IPS-20b (cell line): ENCODE results near the gene PSORS1C2.

Source experiments
- H3K27ac ChIP-seq: one replicate; pipeline ENCODE4 v1.5.1; 2013; ENCODE audit warnings: low read length
- H3K27me3 ChIP-seq: 2 replicates; pipeline ENCODE4 v1.6.1; 2013; ENCODE audit warnings: mild to moderate bottlenecking, low read length, inconsistent platforms; ENCODE audit not compliant: insufficient read depth
- H3K36me3 ChIP-seq: 2 replicates; pipeline ENCODE4 v1.6.1; 2013; ENCODE audit warnings: low read depth, mild to moderate bottlenecking, inconsistent platforms, low read length, moderate library complexity; ENCODE audit not compliant: insufficient read depth
- H3K4me1 ChIP-seq: 2 replicates; pipeline ENCODE4 v1.6.1; 2013; ENCODE audit warnings: mild to moderate bottlenecking, control low read depth, inconsistent platforms, low read length, moderate library complexity; ENCODE audit not compliant: insufficient read depth
- H3K4me3 ChIP-seq: 2 replicates; pipeline ENCODE4 v1.5.1; 2013; ENCODE audit warnings: mild to moderate bottlenecking, low read length, inconsistent platforms
- H3K9ac ChIP-seq: 2 replicates; pipeline ENCODE4 v1.6.1; 2013; ENCODE audit warnings: low read depth, mild to moderate bottlenecking, inconsistent platforms, low read length, moderate library complexity
- H3K9me3 ChIP-seq: 2 replicates; pipeline ENCODE4 v1.6.1; 2013; ENCODE audit warnings: mild to moderate bottlenecking, low read depth, low read length, inconsistent platforms; ENCODE audit not compliant: insufficient read depth

The PSORS1C2 gene

DNA sequence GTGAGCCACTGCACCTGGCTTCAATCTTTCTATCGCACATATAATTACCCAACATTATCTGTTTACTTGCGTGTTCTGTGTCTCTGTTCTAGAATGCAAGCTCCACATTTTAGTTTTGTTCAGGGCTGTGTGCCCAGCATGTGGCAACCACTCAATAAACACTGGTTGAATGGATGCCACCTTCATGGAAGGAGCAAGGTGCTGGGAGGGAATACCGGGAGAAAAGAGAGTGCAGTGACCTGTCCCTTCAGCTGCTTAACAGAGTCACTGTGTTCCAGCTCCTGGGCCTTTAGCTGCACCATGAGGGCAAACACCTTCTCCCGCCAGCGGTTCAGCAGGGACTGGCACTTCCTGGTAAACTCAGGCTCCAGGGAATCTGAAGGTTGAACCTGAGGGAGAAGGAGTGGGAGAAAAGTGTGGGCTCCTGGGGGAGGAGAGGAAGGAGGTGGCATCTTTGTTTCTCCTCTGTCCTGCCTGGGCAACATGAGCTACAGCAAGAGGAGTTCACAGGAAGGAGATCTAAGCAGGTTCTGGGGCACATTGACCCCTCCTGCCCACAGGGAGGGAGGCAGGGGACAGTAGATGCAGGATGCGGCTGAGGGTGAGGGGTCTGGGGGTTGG lies 11.1 kb upstream of the PSORS1C2 start:
- Histone ChIP-seq H3K4me3 (no peak overlapping the region), H3K27ac (no peak overlapping the region), H3K27me3 (no peaks in the 10 kb centered on the region), H3K9ac (no peak overlapping the region), H3K4me1 (no peaks in the 10 kb centered on the region), H3K36me3 (peaks cover 52% of the 10 kb centered on the region), H3K9me3 (no peaks in the 10 kb centered on the region)

DNA sequence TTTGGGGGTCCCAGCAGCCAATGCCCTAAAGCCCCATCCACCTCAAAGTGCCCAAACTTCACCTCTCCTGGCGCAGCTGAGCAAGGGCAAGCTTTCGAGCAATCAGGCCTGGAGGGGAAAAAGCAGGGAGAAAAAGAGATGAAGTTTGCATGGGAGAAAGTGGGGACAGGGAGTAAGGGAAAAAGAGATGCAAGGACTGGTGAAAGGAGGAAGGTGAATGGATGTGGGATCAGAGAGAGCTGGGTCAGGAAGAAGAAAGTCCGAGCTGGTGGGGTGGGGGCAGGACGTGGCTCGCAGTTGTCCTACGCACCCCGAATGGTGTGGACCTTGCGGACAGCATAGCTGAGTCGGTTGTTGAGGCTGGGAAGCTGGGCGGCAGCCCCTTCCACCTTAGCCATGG lies 6.5 kb upstream of the PSORS1C2 start:
- no peaks in the 10 kb centered on the region for H3K9me3 ChIP-seq
- H3K4me1 ChIP-seq, result peaks cover 14% of the 10 kb centered on the region; the same call in 1 of the 2 replicates
- peaks cover 58% of the 10 kb centered on the region for H3K36me3 ChIP-seq
- H3K9ac ChIP-seq, result no peak overlapping the region
- no peak overlapping the region for H3K27ac ChIP-seq
- no peaks in the 10 kb centered on the region for H3K27me3 ChIP-seq
- no peak overlapping the region for H3K4me3 ChIP-seq

DNA sequence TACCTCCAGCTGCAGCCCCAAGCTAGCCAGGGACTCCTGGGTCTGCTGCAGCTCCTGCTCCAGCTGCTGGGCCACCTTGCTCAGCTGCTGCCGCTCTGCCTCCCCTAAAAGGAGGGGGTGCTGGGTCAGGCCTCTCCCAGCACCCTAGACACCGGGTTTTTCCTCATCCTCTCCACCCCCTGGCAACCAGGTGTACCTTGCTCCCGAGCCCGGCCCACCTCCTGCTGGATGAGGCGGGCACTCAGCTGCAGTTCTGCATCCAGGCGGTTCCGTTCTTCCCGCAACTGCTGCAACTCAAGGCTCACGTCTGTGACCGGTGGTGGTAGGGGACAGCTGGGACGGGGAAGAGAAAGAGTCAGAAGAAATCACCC lies 6.1 kb upstream of the PSORS1C2 start:
- Histone ChIP-seq H3K9ac (no peak overlapping the region), H3K27ac (no peak overlapping the region), H3K4me1 (peaks cover 16% of the 10 kb centered on the region; the same call in 1 of the 2 replicates), H3K36me3 (peaks cover 53% of the 10 kb centered on the region), H3K9me3 (no peaks in the 10 kb centered on the region), H3K4me3 (no peak overlapping the region), H3K27me3 (no peaks in the 10 kb centered on the region)

DNA sequence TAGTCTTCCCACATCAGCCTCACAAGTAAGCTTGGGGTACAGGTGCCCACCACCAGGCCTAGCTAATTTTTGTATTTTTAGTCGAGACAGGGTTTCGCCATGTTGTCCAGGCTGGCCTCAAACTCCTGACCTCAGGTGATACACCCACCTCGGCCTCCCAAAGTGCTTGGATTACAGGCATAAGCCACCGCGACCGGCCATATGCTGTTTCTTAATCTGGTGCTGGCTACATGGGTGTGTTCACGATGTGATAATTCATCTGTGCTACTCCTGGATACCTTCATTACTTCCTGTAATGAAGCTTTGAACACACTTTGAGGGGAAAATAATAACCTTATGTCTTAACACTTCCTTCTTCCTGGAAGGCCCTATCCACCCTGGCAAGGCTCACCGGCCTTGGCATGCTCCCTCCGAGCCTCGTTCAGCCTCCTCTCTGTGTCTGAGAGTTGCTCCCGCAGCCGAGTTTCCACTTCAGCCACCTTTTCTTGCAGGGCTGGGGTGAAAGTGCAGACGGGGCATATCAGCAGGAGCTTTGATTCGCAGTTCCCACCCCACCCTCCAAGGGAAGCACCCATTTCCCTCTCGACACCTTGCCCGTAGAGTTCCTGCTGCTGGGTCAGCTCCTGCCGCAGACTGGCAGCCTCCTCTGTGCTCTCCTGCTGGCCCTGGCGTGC lies 5.6 kb upstream of the PSORS1C2 start:
- Histone ChIP-seq H3K9ac (no peak overlapping the region), H3K4me1 (peaks cover 20% of the 10 kb centered on the region; the same call in 1 of the 2 replicates), H3K4me3 (no peak overlapping the region), H3K27ac (no peak overlapping the region), H3K36me3 (peaks cover 48% of the 10 kb centered on the region), H3K9me3 (no peaks in the 10 kb centered on the region), H3K27me3 (no peaks in the 10 kb centered on the region)

DNA sequence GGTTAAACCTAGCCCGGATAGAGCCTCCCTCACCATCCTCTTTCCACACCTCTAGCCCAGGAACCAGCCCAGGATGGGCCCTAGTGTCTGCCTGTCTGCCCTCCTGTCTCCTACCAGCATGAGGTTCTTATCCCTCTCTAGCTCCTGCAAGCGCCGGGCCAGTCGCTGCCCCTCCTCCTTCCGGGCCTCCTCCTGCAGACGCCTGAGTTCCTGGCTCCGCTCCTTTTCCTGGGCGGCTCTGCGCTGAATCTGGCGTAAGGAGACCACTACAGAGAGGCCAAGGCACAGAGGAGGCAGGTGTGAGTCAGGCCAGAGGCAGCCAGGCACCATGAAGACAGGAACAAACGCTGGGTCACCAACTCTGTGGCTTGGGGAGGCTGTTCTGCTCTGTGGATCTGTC lies 4.3 kb upstream of the PSORS1C2 start:
- Histone ChIP-seq H3K9me3 (no peaks in the 10 kb centered on the region), H3K9ac (peak overlapping the region; percentile 40; the same call in 1 of the 2 replicates), H3K27ac (no peak overlapping the region), H3K27me3 (no peaks in the 10 kb centered on the region), H3K4me1 (peaks cover 24% of the 10 kb centered on the region; the same call in 1 of the 2 replicates), H3K4me3 (peak overlapping the region; percentile 17; the same call in 1 of the 2 replicates), H3K36me3 (peaks cover 47% of the 10 kb centered on the region)

DNA sequence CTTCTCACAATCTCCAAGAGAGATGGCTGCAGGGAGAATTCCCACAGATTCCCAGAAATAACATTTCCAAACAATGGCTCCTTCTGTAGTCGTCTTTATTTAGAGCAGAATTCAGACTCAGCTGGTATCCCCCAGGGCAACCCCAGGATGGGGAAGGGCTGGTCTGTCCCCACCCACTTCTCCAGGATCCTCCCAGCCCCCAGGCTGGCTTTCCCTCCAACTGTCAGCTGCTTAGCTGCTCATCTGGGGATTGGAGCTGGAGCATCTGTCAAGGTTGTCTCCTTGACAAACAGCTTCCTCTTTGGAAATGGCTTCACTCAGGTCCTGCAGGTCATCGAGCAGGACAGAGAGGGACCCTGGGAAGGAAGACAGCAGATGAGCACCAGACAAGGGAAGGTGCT lies 3.5 kb upstream of the PSORS1C2 start:
- H3K27me3 ChIP-seq, result no peaks in the 10 kb centered on the region
- peaks cover 42% of the 10 kb centered on the region for H3K36me3 ChIP-seq
- H3K4me1 ChIP-seq, result peaks cover 27% of the 10 kb centered on the region; the same call in 1 of the 2 replicates
- no peak overlapping the region for H3K9ac ChIP-seq
- H3K4me3 ChIP-seq, result no peak overlapping the region
- no peaks in the 10 kb centered on the region for H3K9me3 ChIP-seq
- H3K27ac ChIP-seq, result no peak overlapping the region

DNA sequence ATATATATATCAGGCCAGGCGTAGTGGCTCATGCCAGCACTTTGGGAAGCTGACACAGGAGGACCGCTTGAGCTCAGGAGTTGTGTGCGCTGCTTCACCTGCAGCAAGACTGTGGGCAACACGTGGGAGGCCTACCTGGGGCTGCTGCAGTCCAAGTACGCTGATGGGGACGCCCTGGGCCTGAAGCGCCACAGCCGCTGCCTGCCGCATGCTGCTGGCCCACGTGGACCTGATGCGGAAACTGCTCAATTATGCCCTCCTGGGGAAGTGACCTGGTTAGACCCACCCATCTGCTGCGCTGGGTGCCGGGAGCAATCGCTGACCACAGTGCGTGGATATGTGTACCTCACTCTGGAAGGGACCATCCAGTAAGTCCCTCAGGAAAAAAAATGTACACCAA lies 1.8 kb upstream of the PSORS1C2 start:
- Histone ChIP-seq H3K27me3 (no peaks in the 10 kb centered on the region), H3K27ac (no peak overlapping the region), H3K4me3 (no peak overlapping the region), H3K9me3 (no peaks in the 10 kb centered on the region), H3K36me3 (peaks cover 30% of the 10 kb centered on the region), H3K9ac (no peak overlapping the region), H3K4me1 (peaks cover 27% of the 10 kb centered on the region; the same call in 1 of the 2 replicates)

DNA sequence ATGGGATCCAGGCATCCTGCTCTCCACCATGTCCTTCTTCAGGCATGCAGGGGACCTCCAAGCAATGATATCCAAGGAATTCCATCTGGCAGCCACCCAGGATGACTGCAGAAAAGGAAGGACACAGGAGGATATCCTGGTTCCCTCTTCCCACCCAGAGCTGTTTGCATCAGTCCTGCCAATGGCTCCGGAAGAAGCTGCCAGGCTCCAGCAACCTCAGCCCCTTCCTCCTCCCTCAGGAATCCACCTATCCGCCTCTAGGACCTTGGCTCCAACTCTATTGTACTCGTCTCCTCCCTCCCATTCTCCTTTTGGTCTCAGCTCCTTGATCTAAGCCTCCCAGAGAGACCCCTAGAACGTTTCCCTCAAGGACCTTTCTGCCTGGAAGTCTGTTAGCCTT lies 733 bp upstream of the PSORS1C2 start:
- H3K4me1 ChIP-seq, result peaks cover 27% of the 10 kb centered on the region; the same call in 1 of the 2 replicates
- H3K9ac ChIP-seq, result no peak overlapping the region
- no peak overlapping the region for H3K27ac ChIP-seq
- H3K9me3 ChIP-seq, result no peaks in the 10 kb centered on the region
- H3K36me3 ChIP-seq, result peaks cover 20% of the 10 kb centered on the region
- no peaks in the 10 kb centered on the region for H3K27me3 ChIP-seq
- H3K4me3 ChIP-seq, result peak overlapping the region; percentile 27; the same call in 1 of the 2 replicates

DNA sequence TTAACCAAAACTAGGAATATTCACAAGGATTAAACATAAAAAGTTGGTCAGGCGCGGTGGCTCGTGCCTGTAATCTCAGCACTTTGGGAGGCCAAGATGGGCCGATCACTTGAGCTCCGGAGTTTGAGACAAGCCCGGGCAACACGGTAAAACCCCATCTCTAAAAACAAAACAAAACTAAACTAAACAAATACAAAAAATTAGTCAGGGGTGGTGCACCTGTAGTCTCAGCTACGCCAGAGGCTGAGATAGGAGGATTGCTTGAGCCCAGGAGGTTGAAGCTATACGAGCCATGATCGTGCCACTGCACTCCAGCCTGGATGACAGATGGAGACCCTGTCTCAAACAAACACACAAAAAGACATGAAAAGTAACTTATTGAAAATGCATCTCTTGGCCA lies 3.2 kb downstream of the PSORS1C2 start:
- Histone ChIP-seq H3K9ac (no peak overlapping the region), H3K4me3 (no peak overlapping the region), H3K27ac (no peak overlapping the region), H3K9me3 (no peaks in the 10 kb centered on the region), H3K4me1 (peaks cover 17% of the 10 kb centered on the region; the same call in 1 of the 2 replicates), H3K27me3 (no peaks in the 10 kb centered on the region), H3K36me3 (no peaks in the 10 kb centered on the region)

DNA sequence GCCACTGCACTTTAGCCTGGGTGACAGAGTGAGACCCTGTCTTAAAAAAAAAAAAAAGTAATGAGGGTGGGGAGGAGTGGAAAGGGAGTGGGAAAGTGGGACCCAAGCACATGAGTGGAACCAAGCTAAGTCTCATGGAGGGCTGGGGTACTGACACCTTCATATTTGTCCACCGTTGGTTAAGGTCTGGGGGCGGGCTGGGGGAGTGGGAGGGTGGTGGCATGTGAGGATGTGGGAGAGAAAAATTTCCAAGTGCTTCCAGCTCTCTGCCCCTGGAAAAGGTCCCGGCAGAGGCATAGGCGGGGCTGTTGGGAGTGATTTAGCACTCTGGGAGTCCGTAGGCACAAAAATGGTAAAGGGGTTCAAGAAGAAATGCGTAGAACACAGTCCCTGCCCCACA lies 6.1 kb downstream of the PSORS1C2 start:
- Histone ChIP-seq H3K4me3 (no peak overlapping the region), H3K27me3 (no peaks in the 10 kb centered on the region), H3K36me3 (no peaks in the 10 kb centered on the region), H3K9me3 (no peaks in the 10 kb centered on the region), H3K9ac (no peak overlapping the region), H3K4me1 (peaks cover 7% of the 10 kb centered on the region; the same call in 1 of the 2 replicates), H3K27ac (no peak overlapping the region)

DNA sequence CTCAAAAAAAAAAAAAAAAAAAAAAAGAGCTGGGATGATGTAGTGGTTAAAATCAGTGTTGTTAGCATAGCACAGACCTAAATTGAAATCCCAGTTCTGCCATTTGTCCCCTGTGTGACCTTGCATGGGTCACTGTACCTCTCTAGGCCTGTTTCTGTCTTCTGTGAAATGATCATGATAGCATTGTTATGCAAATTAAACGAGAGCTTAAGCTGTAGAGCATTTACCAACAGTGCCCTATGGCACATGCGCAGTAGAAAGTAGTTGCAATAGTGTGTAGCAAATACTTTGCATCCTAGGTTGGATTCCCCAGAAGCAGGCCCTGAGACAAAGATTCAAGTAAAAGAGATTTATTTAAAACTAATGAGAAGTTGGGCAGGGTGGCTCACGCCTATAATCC lies 7.3 kb downstream of the PSORS1C2 start:
- Histone ChIP-seq H3K9me3 (no peaks in the 10 kb centered on the region), H3K27ac (no peak overlapping the region), H3K4me3 (no peak overlapping the region), H3K9ac (no peak overlapping the region), H3K4me1 (peaks cover 5% of the 10 kb centered on the region; the same call in 1 of the 2 replicates), H3K36me3 (no peaks in the 10 kb centered on the region), H3K27me3 (no peaks in the 10 kb centered on the region)

DNA sequence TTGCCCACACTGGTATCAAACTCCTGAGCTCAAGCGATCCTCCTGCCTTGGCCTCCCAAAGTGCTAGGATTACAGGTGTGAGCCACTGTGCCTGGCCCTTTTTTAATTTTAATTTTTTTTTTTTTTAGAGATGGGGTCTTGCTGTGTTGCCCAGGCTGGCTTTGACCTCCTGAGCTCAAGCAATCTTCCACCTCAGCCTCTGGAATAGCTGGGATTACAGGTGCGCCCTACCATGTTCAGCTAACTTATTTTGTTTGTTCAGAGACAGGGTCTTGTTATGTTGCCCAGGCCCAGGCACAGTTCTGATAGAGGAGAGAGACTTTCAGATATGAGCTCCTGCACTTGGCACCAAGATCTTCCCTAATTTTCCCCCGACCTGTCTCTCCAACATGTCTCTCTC lies 8.1 kb downstream of the PSORS1C2 start:
- H3K27me3 ChIP-seq, result no peaks in the 10 kb centered on the region
- H3K27ac ChIP-seq, result no peak overlapping the region
- H3K9me3 ChIP-seq, result no peaks in the 10 kb centered on the region
- H3K9ac ChIP-seq, result no peak overlapping the region
- no peak overlapping the region for H3K4me3 ChIP-seq
- H3K36me3 ChIP-seq, result no peaks in the 10 kb centered on the region
- peaks cover 5% of the 10 kb centered on the region; the same call in 1 of the 2 replicates for H3K4me1 ChIP-seq
